Retina (tissue), 1 donor: ENCODE results near the gene PLEKHA6.
A peak's percentile ranks its signal among the peaks of the same experiment; 100 is the strongest.

ENCODE experiments used
- DNase-seq: peaks from one replicate; pipeline ENCODE4 v3.0.0-alpha.2; 2016

PLEKHA6 gene, protein sequence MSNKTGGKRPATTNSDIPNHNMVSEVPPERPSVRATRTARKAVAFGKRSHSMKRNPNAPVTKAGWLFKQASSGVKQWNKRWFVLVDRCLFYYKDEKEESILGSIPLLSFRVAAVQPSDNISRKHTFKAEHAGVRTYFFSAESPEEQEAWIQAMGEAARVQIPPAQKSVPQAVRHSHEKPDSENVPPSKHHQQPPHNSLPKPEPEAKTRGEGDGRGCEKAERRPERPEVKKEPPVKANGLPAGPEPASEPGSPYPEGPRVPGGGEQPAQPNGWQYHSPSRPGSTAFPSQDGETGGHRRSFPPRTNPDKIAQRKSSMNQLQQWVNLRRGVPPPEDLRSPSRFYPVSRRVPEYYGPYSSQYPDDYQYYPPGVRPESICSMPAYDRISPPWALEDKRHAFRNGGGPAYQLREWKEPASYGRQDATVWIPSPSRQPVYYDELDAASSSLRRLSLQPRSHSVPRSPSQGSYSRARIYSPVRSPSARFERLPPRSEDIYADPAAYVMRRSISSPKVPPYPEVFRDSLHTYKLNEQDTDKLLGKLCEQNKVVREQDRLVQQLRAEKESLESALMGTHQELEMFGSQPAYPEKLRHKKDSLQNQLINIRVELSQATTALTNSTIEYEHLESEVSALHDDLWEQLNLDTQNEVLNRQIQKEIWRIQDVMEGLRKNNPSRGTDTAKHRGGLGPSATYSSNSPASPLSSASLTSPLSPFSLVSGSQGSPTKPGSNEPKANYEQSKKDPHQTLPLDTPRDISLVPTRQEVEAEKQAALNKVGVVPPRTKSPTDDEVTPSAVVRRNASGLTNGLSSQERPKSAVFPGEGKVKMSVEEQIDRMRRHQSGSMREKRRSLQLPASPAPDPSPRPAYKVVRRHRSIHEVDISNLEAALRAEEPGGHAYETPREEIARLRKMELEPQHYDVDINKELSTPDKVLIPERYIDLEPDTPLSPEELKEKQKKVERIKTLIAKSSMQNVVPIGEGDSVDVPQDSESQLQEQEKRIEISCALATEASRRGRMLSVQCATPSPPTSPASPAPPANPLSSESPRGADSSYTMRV

DNA sequence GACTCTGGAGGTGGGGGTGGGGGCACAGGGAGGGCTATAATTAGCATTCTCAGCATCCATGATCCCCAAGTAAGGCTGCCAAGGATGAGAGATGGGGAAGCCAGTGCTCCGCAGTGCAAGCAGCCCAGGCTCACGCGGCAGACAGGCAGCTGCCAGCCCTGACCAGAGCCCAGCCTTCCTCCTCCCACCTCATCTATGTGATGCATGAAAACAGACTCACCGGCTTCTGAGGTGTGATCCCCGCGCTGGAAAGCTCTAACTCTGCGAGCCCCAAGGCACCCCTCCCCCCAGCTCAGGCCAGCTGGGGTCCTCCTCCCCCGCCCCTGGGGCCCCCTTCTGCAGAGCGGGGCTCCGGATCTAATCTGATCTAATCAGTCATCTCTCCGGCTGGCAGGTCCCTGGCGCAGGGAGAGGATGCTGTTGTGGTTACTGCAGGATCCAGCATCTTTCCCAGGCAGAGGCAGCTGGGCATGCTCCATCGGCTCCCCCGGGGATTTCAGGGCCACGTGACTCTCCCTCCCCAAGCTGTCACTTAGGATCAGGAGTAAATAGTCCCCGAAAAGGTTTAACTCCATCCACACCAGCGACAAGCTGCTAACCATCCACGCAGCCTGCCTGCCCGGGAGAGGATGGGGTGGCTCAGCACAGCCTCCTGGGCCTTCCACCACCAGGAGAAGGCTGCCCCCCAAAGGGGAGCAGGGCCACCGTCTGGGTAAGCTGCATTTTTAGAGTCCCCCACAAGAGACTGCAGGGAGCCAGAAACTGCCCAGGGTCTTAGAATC is at the start of gene PLEKHA6:
PLEKHA6 (minus strand) TSS at position 456 of the 782 bp plus-strand sequence. CDS start 86,202 bp downstream, outside the sequence.
- peak; percentile 86 for DNase-seq

DNA sequence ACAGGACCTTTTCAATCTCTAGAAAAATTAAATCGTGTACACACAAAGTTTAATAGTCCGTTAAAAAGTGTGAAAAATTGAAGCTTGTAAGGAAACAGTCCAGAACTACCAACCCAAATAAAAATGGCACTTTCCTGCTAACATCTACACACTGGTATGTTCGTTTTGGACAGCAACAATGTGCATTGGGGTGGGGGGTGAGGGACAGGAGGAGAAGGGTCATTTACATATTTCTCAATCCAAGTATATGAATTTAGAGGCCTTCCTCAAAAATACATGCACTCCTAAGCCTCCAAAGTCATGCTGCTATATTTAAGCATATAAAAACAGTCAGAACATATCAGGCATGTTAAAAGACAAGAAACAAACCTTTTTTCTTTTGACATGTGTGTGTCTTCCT is 49.4 kb upstream of the PLEKHA6 start:
- no peak for DNase-seq

DNA sequence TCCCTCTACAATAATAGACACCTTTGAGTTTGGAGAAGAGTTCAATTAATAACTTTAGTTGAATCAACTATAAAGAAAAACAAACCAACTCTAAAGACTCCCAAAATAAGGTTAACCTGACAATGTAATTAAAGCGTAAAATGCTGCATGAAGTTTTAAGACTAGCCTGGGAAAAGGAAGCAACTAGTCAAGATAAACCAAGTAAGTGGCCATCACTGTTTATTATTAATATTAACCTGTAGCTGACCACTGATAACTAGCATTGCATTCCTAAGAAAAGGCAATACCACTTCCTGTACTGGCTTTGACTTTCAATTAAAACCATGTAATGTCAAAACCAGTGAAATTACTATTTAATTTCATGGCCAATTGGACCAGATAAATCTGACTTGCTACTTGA is 48.9 kb upstream of the PLEKHA6 start:
- DNase-seq: no peak

DNA sequence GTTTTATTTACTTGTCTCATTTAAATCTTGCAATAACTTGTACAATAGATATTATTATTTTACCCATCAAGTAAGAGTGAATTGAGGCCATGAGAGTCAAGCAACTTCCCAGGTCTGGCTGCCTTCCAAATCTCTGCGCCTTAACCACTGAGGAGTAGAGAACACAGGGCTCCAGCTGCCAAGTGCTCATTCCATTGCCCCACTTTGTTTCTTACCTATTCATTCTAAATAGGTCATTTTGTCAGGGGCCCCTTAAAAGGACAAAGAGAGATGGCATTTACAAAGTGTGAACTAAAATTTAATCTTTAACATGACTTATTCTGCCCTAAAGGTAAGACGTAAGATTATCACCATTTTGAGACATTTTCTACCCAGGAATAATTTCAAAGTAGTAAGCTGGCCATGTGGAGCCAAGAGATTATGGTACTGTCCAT is 48.4 kb upstream of the PLEKHA6 start:
- DNase-seq: no peak

DNA sequence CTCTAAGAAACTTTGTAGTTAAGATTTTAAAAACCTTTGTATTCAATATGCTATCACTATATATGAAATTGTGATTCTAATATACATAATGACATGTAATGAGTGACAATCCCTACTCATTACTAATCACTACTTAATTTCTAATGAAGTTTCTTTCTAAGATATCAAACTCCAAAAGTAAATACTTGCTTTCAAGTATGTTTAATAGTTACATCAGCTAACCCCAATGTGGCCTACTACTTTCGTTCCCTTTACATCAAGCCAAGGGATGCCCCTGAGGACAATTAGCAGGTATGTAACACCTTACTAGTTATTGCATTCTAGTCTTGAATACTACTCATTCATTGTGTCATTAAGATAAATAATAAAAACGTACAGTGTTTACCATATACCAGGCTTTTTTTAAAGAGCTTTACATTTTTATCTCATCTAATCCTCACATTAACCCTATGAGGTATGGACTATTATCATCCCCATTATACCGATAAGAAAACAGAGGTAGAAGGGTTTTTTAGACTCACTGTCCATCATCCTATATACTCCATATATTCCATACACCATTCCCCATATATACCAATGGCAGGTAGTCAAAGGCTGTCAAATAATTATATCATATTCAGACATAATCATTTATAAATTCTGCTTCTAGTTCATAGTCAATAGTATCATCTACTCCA is 47.7 kb upstream of the PLEKHA6 start:
- DNase-seq: no peak

DNA sequence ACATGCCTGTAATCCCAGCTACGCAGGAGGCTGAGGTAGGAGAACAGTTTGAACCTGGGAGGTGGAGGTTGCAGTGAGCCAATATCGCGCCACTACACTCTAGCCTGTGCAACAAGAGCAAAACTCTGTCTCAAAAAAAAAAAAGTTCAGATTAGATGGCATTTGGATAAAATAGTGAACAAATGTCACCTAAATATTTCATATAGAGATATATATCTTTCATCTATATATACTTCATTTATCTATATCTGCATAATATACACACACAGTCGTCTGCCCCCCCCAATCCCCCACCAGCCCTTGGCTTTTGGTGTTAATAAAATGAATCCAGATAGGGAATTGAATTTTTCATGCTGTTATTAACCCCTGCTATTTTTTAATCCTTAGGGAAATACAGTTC is 46.9 kb upstream of the PLEKHA6 start:
- no peak for DNase-seq

DNA sequence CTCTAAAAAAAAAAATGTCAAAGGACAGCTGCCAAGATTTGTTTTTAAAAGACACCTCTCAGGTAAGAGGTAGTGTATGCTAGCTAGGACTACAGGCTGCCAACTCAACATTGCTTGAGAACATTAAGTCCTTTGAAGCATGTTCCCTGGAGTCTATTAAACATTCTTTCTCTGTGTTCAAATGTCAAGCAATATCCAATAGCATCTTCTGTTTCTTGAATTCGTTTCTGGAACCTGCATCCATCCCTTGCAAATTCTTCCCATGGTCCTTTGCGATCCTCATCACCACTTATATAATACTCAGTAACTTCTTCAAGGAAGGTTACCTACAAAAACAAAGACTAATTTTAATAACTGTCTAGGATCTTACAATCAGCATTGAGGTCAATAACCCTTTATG is 46.3 kb upstream of the PLEKHA6 start:
- DNase-seq: no peak

DNA sequence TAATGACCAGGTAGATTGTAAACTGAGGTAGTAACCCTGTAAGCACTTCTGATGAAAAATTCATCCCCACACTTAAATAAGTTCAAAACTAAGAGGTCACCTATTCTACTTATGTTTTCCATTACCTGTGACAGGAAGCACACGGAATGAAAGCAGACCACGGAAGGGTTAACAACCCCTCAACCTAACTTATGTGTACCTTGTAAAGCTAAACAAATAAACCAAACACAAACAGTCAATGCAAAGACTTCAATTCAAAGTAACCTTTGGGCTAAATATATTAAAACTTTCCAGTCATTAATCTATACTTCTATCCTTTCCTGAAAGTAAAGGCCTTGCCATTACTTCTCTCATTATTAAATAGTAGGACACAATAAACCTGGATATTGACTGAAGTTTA is 44.9 kb upstream of the PLEKHA6 start:
- no peak for DNase-seq

DNA sequence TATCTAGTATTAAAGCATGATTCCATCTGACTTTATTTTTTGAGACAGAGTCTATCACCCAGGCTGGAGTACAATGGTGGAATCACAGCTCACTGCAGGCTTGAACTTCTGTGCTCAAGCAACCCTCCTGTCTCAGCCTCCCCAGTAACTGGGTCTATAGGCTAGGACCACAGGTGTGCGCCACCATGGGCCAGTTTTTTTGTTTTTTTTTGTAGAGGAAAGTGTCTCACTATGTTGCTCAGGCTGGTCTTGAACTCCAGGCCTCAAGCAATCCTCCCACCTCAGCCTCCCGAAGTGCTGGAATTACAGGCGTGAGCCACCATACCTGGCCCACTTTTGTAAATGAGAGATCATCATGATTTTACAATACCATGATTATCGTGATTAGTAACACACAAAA is 42.7 kb upstream of the PLEKHA6 start:
- DNase-seq: no peak

DNA sequence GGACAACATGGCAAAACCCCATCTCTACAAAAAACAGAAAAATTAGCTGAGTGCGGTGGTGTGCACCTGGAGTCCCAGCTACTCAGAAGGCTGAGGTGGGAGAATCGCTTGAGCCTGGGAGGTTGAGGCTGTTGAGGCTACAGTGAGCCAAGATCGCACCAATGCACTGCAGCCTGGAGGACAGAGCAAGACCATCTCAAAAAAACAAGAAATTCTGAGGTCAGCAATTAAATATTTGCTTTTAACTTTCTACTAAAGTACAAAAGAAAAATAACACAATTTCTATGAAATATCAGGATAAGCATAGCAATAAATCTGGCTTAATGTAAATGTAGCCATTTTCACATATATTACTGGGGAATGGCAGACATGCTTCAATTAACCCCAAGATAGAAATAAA is 42.0 kb upstream of the PLEKHA6 start:
- DNase-seq: no peak

DNA sequence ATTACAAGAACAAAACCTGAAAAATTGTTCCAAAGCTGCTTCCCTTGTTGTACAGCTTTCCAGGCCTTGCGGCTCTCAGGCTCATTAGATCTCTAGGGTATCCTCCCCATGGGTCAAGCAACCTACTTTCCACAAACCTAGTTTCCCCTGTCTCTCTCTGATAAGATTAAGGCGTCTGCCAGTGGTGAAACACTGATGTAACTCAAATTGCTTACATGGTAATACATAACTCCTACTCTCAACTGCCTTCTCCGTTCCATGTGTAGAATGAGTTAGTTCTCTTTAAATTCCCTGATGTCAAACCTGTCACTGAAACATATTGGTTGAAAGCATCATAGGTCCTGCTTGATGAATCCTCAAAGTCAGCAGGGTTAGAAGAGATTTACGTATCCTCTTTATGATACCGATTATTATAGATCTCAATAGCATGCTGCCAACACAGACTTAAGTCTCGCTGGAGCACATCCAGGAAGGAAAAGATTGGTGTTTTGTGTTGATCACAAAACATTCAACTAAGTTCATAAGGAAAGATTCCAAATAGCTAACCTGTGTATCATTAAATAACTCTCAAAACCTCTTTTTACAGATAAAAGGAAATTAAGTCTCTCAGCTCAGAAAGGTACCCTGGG is 41.3 kb upstream of the PLEKHA6 start:
- DNase-seq: no peak

DNA sequence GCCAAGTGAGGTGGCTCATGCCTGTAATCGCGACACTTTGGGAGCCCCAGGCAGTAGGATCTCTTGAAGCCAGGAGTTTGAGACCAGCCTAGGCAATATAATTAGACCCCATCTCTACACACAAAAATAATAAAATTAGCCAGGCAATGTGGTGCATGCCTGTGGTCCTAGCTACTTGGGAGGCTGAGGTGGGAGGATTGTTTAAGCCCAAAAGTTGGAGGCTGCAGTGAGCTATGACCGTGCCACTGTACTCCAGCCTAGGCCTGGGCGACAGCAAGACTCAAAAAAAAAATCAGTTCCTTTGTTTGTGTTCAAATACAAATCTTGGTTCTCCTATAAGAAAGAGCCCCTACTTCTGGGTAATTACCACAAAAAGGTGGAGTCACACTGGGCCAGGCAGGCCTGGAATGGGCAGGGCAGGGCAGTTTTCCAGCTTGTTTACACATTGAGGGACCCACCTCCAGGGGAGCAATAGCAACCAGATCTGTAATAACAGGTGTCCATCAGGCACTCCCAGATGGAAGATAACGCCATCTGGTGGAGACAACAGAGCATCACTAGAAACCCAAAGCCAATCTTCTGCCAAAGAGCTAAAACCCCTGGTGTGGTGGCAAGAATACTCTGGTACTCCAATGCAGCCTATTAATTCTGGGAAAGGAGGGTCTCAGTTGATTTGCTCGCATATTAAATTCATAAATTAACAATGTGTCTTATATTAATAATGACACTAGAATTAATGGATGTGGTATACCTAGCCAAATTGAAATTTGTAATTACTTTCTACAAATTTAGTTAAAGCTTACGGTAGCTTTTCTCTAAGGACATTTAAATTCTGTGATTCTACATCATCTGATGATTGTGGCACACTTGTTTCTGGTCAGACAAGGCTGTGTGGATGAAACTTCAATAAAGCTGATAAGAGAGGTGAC is 38.7 kb upstream of the PLEKHA6 start:
- DNase-seq: peak; percentile 61

DNA sequence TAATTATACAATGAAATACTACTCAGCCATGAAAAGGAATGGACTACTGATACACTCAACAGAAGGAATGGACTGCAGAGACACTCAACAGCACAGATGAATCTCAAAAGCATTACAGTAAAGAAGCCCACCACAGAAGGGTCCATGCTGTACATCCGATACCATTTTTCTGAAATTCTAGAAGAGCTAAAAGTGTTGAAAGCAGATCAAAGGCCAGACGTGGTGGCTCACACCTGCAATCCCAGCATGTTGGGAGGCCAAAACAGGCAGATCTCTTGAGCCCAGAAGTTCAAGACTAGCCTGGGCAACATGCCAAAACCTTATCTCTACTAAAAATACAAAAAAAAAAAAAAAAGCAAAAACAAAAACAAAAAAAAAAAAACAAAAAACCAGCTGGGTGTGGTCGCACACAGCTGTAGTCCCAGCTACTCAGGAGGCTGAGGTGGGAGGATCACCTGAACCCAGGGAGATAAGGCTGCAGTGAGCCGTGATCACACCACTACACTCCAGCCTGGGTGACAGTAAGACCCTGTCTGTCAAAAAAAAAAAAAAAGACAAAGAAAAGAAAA is 36.4 kb upstream of the PLEKHA6 start:
- DNase-seq: no peak

DNA sequence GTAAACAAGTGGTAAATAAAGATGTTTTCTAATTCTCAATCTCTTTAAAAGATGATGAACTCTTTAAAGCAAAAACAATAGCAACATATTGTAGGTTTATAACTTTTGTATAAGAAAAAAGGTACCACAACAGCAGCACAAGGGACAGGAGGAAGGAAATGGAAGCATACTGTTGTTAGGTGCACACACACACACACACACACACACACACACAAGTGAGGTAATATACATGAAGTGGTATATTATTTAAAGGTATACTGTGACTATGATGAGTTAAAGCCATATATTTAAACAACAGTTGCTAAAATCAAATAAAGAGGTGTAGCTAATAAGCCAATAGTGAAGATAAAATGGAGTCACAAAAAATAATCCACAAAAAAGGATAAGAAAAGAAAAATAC is 31.9 kb upstream of the PLEKHA6 start:
- DNase-seq: no peak

DNA sequence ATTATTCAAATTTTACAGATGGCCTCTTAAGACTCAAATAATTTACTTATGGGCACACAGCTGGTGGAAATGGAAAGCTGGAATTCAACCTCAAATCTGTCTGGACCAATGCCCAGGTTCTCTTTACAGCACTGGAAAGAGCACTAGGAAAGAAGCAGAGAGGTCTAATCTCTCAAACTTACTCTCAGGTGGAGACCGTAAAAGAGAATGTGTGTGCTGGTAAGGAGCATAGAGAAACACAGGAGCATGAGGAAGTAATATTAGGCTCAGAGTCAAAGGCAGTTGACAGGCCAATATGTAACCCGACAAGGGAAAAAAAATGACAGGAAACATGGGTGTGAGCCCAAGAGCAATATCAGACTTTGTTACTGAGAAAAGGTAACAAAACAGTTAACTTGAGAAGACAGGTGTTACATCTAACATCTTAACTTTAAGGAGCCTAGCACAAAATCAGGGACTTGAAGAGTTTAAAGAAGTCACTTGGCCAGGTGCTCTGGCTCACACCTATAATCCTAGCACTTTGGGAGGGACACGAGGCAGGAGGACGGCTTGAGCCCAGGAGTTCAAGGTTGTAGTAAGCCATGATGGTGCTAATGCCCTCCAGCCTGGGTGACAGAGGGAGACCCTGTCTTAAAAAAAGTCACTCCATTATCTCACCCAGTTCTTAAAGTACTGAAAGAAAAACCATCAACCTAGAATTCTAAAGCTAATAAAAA is 31.2 kb upstream of the PLEKHA6 start:
- no peak for DNase-seq

DNA sequence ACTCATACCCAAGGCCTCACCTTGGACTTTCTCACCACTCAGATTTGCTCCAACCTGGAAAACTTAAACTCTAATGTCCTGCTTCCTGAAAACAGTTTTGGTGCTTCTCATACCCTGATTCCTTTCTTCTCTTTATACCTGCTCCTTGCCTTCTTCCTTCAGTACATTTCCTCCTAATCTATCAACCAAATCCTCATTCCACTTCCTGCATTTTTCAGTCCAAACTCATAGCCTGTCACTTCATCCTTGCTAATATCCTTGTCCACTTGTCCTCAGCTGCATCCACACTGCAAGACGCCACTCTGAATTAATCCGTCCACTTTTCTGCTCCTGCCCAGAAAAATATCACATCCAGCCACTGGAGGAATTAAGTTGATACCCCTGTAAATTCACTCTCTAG is 26.0 kb upstream of the PLEKHA6 start:
- no peak for DNase-seq

DNA sequence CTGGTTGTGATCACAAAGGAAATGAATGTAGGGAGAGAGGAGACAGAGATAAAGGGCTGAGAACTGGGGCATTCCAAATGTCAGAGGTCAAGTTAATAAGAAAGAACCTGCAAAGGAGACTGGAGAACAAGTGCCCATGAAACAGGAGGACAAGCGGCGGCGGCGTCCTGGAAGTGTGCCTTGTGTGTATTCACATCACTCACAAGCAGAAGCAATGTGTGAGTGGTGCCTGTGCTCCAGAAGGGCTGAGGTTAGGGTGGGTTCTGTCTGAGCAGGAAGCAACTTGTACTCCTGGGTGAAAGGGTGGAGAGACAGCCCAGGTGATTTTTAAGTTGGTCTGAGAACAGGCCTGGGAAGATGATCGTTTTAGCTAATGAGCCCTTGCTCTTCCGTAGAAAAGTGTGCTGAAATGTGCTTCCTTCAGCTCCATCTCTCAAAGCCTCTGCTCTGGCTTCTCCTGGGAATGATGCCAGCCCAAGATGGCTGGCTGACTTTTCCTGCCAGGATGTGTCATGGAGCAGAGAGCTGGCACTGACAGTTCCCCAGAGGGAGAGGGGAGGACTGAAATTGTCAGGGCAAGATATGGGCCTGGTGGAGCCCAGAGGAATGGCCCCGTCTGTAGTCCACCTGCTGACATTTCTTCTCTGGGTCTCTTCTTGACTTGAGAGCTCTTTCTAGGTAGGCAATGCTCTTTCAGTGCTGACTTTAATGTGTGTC is 25.1 kb upstream of the PLEKHA6 start:
- no peak for DNase-seq

DNA sequence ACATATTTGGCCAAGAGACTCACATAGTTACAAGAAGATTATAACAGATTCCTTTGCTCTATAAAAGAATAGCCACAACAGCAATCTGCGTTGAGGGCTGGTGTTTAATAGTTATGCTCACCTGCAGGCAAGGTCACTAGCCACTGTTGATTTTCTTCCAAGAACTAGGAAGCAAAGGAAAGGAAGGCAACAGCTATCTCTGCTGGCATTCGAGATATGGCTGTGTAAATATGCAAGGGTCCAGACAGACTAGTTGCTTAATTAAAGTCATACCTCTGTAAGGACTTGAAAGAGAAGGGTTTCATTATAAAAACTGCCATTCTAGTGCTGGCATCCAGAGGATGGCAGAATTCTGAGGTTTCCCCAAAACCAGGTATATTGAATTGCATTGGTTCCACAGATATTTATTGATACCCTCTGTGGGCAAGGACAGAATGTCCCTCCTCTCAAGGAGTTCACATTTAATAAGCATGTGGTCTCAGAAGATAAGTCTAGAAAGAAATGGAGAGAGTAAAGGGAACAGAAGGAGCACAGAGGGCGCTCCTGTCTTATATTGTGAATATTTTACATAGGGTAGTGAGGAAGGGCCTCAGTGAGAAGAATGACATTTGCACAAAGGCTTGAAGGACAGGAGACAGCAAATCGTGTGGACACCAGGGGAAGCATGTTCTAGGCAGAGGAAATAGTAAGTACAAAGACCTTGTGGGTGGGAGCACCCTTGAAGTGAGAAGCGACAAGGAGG is 23.6 kb upstream of the PLEKHA6 start:
- no peak for DNase-seq
